HG03095 (cell line): ENCODE results near the gene ACOT8.
"Not testable (repeated sequence)": the region's sequence is repeated elsewhere in the genome, so short reads cannot be mapped to it uniquely, and the experiment has no call there.

ENCODE experiments used
- ATAC-seq: cut with Tn5 transposase; IDR thresholded peaks from one replicate; pipeline ENCODE4 v1.9.1; 2021; ENCODE audit warnings: moderate library complexity; ENCODE audit not compliant: unreplicated experiment

Gene ACOT8

GRCh38 chr20:45829673-45830106 is 27.5 kb downstream of the ACOT8 start:
- ATAC-seq: not testable (repeated sequence)

GRCh38 chr20:45828589-45828988 is 28.6 kb downstream of the ACOT8 start:
- no peak for ATAC-seq

GRCh38 chr20:45827712-45828111 is 29.5 kb downstream of the ACOT8 start:
- ATAC-seq: no peak

- no peak for ATAC-seq
These were observed 30.1 kb downstream of the ACOT8 start, which contains the start of gene TNNC2 for GRCh38 chr20:45827030-45827652. TNNC2 (minus strand) TSS chr20:45827312; CDS start chr20:45827248, 64 bp downstream.

DNA sequence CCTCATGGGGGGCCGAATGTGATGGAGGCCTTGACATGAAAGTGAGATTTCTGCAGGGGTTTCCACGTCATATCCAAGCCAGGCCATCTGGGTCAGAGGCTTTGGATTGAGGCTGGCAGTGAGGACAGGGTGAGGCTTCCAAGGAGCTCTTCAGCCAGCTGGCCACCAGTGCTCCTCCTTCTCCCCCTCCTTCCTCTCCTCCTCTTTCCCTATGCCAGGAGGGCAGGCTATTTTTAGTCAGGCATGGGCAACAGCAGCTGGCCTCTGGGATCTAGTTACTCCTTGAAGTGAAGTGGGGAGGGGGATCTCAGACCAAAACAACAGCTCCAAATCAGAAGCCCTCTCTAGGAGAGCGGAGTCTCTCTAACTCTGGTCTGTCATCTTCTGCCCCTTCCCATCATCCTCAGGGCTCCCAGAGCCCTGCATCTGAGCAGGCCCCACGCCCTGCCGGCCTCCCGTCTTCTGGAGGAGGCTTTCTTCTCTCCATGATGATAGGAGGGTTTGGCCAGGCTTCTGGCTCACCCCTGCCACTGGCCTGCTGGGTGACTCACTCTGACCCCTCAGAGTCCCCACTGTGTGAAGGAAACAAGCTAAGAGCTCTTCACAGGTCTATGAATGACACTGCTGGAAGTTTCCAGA is 30.7 kb downstream of the ACOT8 start:
- no peak for ATAC-seq

DNA sequence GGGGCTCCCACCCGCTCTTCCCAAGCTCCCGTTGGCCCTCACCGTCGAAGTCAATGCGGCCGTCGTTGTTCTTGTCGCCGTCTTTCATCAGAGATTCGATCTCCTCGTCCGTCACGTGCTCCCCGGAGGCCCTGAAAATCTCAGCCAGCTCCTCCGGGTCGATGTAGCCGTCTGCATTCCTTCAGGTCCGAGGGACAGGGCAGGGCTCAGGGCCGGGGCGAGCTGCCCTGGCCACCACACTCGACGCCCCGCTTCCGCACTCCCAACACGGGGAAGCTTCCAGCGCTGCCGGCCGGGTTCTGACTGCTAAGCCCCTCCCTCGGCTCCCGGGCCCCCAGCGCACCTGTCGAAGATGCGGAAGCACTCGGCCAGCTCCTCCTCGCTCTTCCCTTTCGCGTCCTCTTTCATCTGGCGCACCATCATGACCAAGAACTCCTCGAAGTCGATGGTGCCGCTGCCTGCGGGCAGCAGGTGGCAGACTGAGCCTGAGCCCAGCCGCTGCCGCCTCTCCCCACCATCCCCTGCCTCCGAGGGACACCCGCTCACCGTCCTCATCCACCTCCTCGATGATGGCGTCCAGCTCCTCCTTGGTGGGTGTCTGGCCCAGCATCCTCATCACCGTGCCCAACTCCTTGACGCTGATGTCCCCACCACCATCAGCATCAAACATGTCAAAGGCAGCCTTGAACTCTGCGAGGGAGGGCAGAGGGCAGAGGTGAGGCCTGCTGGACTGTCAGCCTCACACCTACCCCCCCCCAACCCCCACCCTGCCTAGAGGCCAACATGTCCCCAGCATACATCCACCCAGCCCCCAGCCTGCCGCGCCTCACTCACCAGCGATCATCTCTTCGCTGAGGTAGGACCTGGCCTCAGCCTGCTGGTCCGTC is 33.0 kb downstream of the ACOT8 start:
- ATAC-seq: no peak

DNA sequence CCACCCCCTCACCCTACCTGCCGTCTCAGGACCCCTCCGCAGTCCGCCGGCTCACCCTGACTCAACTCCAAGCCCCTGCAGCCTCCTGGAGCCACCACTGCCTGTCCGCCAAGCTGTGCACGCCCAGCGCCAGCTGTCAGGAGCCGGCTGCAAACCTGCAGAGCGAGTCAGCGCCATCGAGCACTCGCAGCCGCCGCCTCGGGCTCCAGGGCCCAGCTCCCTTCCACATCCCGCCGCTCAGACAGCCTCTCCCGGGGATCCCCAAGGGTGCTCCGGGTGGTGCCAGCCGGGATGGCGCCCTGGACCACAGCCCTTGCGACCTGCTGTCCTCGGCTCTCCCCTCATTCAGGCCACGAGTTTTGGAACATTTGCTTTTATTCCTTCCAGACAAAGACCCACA is 34.3 kb downstream of the ACOT8 start:
- ATAC-seq: no peak

- no peak for ATAC-seq
These were observed 35.2 kb downstream of the ACOT8 start for GRCh38 chr20:45821947-45822346.

- no peak for ATAC-seq
These were observed 37.7 kb downstream of the ACOT8 start for GRCh38 chr20:45819466-45819865.

- no peak for ATAC-seq
These were observed 39.0 kb downstream of the ACOT8 start for GRCh38 chr20:45818239-45818638.

GRCh38 chr20:45817376-45818194 is 39.6 kb downstream of the ACOT8 start:
- no peak for ATAC-seq

DNA sequence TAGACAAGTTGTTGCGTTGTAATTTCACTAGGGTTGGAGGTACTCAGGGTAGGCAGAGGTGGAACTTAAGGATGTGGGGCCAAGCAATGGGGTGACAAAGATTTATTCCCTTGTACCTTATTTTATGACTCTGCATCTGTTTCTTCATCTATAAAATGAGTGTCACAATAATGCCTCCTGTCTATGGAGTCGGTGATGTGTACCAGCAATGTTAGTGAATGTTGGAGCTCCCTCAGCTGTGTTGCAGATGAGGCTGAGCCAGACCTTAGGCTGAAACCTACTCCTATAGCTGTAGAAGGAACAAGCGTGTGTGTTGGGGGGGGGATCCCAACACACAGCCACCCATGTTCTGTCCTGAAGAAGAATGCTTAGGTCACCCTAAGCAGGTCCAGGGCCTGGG is 40.2 kb downstream of the ACOT8 start:
- ATAC-seq: no peak

GRCh38 chr20:45814314-45814713 is 42.9 kb downstream of the ACOT8 start:
- no peak for ATAC-seq

DNA sequence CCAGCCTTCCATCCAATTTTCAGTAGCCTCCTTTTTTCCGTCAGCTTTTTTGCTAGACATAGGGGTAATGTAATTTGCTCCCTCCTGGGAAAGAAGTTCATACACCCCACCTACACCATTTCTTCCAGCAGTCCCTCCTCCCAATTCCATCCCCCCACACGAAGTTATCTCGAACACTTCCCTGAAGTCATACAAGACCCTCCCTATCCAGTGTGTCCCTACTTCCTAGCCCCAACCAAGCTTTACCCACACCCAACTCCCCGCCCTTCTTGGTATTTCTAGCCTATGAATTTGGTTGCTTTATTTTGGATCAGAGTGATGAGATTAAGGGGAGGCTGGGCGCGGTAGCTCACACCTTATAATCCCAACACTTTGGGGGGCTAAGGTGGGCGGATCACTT is 43.7 kb downstream of the ACOT8 start:
- no peak for ATAC-seq

- ATAC-seq: no peak
These were observed 44.2 kb downstream of the ACOT8 start for GRCh38 chr20:45813006-45813340.

DNA sequence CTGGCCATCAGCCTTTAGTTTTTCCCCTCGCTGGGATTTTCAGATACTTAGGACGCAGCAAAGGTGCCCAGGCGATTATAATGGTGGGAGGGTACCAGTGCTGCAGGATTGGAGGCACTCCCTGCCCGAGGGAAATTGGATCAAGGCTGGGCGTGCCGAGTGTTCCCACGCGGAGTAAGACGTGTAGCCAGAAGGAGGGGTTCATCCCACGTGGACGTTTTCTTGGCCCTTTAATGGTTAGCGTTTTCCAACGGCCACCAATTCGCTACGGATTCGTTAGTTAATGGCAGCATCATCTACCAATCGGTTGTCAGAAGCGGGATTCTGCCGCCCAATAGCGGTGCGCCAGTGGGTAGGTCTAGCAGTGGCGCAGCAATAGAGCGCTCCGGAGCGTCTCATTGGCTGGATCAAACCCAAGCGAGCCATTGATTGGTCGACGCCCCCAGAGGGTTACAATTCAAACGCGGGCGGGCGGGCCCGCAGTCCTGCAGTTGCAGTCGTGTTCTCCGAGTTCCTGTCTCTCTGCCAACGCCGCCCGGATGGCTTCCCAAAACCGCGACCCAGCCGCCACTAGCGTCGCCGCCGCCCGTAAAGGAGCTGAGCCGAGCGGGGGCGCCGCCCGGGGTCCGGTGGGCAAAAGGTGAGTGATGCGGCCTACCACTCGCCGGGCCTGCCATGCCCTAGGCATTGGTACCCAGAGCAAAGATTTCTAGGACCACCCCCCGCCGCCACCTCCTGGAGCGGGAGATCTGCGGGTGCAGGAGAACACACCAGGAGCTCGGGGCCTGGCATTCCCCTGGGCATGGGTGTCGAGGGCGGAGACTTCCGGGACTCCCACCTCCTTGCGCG is 44.8 kb downstream of the ACOT8 start, which contains the start of gene UBE2C:
Gene UBE2C (plus strand): TSS at position 488 of the 849 bp plus-strand sequence. CDS start 52 bp downstream, at position 540.
- peak; percentile 98 for ATAC-seq

GRCh38 chr20:45810191-45810970 is 46.8 kb downstream of the ACOT8 start:
- no peak for ATAC-seq

DNA sequence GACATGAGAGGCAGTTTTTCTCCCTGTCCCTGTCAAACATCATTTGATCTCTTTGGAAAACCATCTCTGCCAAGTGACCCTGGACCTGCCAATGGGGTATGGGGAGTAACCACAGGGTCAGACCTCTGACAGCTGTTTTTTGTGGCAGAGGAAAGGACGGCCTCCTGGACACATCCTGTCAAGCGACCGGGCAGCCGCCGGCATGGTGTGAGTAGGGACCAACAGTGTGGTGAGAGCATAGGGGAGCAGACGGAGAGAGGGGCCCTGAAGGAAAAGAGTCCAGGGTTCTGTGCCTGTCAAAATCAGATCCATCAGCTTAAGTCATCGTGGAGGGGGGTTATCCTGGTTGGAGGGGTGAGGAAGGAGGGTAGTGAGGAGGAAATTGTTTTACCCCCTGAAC is 55.3 kb downstream of the ACOT8 start:
- no peak for ATAC-seq
